GM18508 (cell line): ENCODE results near the gene ARAP1.
"Not testable (repeated sequence)": the region's sequence is repeated elsewhere in the genome, so short reads cannot be mapped to it uniquely, and the experiment has no call there.

Source experiments
- ATAC-seq: cut with Tn5 transposase; IDR thresholded peaks from one replicate; pipeline ENCODE4 v1.9.1; 2021; ENCODE audit warnings: moderate number of reproducible peaks; ENCODE audit not compliant: insufficient read depth, unreplicated experiment

ARAP1 gene

GRCh38 chr11:72752088-72752914, at the start of gene ARAP1:
TSS of gene ARAP1 (minus strand) at chr11:72752408. CDS start at chr11:72727128, 25,280 bp downstream.
- no peak for ATAC-seq

- ATAC-seq, result no peak
Measured at GRCh38 chr11:72799441-72799840, 47.2 kb upstream of the ARAP1 start.

- no peak for ATAC-seq
Measured at GRCh38 chr11:72798361-72798760, 46.2 kb upstream of the ARAP1 start.

- ATAC-seq, result peak; percentile 40
Measured at GRCh38 chr11:72793425-72794367, 41.5 kb upstream of the ARAP1 start, which contains the start of gene STARD10. TSS of gene STARD10 (minus strand) at chr11:72794047. CDS start at chr11:72781181, 12,866 bp downstream.

GRCh38 chr11:72793076-72793424, 40.8 kb upstream of the ARAP1 start:
- ATAC-seq, result no peak

GRCh38 chr11:72792437-72793021, 40.3 kb upstream of the ARAP1 start:
- no peak for ATAC-seq

GRCh38 chr11:72791228-72791627, 39.0 kb upstream of the ARAP1 start:
- ATAC-seq, result not testable (repeated sequence)

GRCh38 chr11:72789493-72790131, 37.4 kb upstream of the ARAP1 start:
- no peak for ATAC-seq

GRCh38 chr11:72788241-72788640, 36.0 kb upstream of the ARAP1 start:
- no peak for ATAC-seq

GRCh38 chr11:72787216-72788104, 35.3 kb upstream of the ARAP1 start:
- ATAC-seq, result no peak

GRCh38 chr11:72786305-72787215, 34.4 kb upstream of the ARAP1 start:
- no peak for ATAC-seq

GRCh38 chr11:72784662-72785061, 32.5 kb upstream of the ARAP1 start:
- ATAC-seq, result no peak

GRCh38 chr11:72783144-72783905, 31.1 kb upstream of the ARAP1 start:
- no peak for ATAC-seq

- ATAC-seq, result no peak
Measured at GRCh38 chr11:72782081-72782920, 30.1 kb upstream of the ARAP1 start.

- no peak for ATAC-seq
Measured at GRCh38 chr11:72781313-72782080, 29.3 kb upstream of the ARAP1 start.

GRCh38 chr11:72781063-72781312, 28.8 kb upstream of the ARAP1 start:
- no peak for ATAC-seq
